HG02938 (cell line): ENCODE results near the gene RBP4.

Experiments
- ATAC-seq: cut with Tn5 transposase; IDR thresholded peaks from one replicate; pipeline ENCODE4 v1.9.1; 2021; ENCODE audit warnings: mild to moderate bottlenecking, moderate library complexity; ENCODE audit not compliant: unreplicated experiment

Gene RBP4

DNA sequence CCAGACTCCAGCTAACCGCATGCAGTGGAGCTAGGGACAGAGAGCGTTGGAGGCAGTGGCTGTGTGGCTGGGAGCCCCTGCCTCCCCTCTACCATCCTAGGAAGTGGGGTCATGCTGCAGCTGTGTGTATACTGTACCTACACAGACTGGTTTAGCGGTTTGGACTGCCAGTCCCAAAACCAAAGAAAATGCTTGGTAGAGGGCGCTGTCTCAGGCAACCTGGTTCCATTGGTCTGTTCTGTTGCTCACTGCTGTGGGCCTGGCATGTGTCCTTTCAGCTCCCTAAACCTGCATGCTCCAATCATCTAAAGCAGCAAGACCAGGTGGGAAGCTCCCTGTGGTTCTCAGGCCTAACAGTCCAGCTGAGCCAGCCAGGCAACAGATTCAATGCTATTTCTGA is 4.5 kb downstream of the RBP4 start:
- no peak for ATAC-seq

DNA sequence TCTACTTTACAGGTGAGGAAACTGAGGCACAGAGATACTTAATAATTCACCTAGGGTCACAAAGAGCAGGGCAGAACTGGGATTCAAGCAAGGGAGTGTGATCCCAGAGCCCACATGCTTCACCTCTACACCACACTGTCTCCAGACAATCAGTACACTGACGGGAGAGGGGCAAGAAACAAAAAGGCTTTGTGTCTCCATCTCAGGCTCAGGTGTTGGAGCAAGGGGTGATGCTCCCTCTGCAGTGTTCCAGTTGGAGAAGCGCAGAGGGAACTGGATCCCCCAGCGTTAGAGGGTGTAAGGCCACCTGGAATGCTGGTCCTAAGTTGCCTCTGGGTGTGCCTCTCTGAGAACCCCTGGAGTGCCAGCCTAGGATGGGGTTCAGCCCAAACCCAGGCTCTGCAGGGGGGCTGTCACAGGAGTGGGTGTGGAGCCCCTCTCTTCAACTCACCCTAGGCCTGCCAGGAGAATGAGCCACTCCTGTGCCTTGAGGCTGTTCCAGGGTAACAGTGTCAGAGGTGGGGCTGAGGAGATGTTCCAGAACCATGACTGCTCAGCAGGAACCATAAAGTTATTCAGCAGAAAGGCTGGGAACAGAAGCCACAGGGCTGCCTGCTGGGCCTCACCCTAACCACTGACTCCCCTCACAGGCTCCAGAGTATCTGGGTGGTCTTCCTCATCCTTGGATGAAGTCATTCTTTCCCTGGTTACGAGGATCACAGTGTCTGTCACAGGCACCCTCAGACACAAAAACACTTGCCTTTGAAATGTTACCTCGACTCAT is 5.5 kb downstream of the RBP4 start:
- no peak for ATAC-seq

DNA sequence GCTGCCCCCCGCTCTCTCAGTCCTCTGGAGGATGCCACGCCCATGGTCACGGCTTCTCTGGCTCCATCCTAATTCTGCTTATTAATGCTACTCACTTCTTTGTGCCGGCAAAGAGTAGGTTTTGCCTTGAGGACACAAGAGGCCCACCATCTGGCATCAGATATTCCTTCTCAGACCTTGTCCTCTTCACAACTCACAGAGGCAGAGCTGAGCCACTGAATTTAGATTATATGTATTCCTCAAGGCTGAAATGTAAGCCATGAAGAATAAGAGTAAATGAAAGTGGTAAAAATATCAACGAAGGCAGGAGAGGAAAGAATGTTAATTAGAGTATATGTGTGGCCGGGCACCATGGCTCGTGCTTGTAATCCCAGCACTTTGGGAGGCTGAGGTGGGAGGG is 6.5 kb downstream of the RBP4 start:
- ATAC-seq: no peak

DNA sequence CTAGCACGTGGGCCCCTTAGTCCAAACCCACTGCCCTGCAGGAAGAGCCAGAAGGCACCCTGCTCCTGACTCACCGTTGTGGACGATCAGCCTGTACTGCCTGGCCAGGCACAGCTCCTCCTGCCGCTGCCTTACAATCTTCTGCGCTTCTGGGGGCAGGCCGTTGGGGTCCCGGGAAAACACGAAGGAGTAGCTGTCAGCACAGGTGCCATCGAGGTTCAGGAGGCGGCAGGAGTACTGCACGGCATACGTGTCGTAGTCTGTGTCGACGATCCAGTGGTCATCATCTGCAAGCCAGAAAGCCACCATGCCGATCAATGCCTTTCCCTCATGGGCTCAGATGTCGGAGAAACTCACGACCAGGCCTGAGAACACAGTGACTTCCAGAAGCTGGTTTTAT is 7.3 kb downstream of the RBP4 start:
- no peak for ATAC-seq

DNA sequence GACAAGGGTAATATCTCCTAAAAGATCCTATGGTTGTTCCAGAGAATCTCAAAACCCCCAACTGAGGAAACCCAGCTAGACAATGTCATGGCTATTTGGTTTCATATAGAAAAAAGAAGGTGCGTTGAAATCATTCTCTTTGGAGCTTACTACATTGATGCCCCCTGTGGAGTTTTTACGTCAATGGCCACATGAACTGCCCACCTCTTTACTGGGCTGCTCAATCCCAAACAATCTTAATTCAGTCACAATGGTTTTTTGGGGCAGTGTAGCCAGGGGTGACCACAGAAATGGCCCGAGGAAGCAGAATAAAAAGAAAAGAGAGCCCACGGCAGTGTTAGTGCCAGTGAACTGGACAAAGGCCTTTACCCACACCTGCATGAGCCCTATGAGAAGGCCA is 7.8 kb downstream of the RBP4 start:
- no peak for ATAC-seq

DNA sequence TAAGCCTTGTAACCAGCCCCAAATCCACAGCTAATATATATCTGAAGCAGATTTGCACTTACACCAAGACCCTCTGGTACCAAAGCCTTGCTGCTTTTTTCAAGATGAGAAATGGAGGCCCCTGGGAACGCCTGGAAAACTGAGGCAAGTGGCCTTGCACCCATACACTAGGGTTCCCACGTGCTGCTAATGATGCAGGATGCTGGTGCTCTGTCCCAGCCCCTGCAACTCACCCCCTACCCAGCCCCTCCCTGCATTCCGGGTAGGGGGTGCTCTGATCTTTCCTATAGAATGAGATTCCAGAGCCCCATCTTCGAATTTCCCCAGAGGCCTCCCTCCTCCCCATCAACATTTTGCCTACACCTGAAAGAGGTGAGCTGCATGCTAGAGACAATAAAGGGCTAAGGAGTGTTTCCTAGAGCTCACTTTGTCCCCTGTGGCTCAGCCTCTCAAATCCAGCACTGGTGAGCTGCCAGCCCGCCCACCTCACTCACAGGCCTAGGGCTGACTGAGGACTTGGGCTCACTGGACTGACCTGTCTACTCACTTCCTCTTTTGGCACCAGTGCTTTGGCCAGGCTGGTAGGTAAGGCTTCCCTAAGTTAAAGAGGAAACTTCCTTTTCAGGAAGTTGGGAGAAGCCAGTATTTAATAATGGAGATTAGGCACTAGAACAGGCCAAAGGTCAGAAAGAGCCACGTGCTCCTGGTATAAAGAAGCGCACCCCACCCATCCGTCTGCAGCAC is 9.8 kb downstream of the RBP4 start:
- ATAC-seq: no peak

DNA sequence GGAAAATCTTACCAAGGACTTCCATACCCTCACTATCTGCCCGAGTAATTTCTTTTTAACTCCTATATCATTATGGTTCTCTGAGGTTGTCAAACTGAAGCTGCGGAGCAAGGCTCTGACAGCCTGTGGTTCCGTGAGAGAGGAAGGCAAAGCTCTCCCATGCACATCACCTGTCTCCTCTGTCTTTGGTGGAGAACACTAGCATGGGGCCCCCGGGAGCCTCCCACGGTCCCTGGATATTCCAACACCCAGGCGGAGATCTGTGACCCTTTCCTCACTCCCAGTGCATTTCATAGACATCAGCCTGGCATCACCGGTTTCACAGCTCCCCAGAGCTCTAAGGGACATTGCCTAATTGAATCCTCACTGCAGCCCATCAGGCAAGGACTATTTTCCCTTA is 10.4 kb downstream of the RBP4 start:
- no peak for ATAC-seq

DNA sequence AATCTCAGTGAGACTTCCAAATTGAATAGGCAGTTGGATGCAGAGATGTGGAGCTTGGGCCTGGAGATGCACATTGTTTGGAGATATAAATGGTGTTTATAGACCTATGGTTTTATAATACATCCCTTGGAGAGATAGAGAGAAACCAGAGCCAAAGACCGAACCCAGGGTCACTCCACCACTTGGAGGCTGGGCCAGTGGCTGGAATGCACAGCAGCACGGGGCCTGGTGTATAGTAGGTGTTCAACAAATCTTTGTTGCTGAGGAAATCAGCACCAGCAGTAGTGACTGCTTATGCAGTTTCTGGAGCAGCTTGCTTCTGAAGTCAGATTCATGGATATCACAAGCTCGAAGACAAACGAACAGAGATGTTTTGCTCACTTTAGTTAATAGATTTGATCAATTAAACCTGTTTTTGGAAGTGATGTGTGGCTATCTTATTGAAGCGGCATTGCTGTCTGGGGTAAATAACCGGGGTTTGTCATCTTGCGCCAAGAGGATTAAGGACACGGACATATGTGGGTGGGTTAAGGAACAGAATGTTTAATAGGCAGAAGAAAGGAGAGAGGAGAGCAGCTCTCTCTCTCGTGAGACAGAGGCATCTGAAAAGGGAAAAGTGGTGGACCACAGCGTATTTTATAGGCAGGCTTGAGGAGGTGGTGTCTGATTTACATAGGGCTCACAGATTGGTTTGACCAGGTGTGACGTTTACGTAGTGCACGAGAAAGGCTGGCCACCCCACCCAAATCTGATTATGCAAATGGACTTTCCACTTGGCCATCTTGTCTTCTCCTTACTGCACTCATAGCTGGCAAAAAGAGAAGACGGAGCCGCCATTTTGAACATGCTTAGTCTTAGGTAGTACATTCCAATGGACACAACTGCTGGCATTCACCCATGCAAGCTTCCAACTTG is 11.1 kb downstream of the RBP4 start:
- ATAC-seq: no peak

DNA sequence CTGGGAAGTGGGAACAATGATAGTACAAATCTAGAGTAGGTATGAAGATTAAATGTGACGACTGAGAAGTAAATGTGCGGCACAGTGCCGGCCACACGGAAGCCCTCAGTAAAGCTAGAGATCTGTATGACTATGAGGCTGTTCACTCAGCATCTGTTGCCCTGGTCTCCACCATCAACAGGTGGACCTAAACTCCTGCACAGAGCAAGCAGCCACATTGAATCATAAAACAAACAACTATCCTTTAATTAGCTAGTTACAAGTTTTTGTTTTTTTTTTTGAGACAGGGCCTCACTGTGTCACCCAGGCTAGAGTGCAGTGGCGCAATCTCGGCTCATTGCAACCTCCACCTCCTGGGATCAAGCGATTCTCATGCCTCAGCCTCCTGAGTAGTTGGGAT is 16.6 kb downstream of the RBP4 start:
- no peak for ATAC-seq

DNA sequence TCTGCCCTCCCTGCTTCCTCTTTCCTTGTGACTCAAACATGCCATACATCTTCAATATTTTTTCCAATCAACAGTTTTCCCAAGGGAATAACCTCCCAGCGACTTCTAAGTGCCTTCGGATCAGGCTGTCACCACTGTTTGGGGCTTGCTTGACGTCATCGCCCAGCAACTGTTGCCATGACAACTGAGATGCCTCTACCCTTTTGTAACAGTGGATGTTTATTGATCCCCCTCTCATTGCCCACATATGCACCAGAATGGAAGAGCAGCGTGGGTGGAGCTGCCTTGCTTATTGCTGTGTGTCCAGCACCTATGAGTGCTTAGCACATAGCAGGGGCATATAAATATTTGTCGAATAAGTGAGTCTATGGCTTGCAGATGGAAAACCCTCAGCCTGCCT is 20.2 kb downstream of the RBP4 start:
- no peak for ATAC-seq

DNA sequence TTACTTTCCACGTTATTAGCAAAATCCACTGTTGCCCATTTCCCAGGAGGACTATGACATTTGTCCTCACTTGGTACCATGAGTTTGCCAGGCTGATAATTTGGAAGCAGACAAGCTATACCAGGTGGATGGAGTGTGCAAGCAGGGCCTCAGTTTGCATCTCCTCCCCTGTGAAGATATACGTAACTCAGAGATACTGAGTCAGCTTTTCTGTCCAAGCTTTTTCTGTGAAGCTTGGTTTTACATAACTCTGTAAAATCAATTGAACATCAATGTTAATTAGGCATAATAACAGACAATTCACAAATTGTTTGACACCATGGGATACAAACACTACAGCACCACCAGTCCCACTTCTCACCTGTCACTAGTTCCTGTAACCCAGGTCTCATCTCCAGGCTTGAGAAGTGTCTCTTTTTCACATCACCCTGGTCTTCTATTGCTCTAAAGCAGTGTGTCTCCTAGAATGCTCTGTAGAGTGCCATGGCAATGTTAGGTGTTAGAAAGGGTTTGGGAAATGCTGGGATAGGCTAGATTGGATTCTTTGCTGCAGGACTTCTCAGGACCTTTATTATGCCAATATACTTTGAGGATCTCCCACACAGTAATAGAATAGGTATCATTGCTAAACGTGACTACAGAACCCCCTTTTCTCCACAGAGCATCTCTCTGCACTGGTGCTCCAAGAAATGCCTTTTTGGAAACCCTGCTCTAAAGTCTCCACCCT is 20.9 kb downstream of the RBP4 start:
- ATAC-seq: no peak

DNA sequence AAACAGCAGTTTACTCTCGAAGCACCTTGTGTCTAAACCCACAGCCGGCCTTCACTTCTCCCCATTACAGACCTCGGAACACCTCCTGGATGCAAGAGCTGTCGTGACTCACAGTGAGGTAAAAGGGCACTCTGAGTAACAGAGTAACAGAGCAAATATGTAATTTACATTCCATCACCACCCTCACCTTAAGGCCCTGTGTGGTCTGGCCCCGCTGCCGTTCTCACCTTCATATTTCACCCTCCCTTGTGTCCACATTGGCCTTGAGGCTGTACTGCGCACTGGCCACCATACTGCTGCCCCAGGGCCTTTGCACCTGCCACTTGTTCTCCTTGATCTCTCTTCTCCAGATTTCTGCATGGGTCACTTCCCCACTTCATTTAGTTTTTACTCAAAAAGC is 21.9 kb downstream of the RBP4 start:
- no peak for ATAC-seq

DNA sequence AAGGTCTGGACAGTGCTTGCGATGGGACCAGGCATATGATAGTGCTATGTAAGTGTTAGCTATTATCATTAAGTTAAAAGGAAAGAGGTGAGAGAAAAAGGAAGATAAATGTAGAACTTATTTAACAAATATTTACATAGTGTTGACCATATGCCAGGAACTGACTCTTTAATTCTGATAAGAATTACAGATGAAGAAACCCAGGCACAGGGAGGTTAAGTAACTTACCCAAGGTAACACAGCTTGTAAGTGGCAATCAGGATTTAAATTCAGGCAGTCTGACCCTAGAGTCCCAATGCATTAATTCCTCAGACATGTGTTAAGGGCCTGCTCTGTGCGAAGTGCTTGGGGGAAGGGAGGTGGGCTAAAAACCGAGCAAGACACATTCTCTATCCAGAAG is 23.5 kb downstream of the RBP4 start:
- no peak for ATAC-seq

DNA sequence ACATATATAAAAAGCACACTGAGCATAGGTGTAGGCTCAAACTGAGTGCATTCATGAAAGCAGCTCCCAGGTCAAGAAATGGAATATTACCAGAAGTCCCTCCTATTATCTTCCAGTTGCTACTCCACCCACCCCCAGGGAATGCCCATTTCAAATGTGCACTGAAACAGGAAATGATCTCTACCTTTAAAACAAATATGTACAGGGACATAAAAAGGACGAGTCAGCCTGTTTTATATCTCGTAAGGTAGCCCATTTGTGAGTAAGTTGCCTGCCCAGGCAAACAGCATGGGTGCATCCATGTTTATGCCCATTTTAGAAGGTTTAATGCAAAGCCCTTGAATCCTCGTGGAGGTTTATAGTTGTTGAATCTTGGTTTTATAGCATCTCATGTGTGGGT is 24.1 kb downstream of the RBP4 start:
- no peak for ATAC-seq

DNA sequence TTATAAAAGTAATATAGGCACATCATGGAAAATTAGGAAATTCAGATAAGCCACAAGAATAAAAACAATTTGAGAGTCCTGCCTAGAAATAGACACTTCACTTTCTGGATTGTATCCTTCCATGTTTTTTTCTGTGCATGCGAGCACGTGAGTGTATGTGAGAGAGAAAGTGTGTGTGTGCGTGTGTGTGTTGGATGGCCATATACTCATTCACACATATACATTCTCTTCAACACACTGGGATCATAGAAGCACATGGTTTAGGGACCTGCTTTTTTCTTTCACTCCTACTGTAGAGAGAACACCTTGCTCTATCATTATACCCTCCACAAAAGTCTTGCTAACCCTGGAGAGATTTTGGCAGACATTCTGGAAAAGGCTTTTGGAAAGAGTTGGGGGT is 27.1 kb downstream of the RBP4 start:
- no peak for ATAC-seq

DNA sequence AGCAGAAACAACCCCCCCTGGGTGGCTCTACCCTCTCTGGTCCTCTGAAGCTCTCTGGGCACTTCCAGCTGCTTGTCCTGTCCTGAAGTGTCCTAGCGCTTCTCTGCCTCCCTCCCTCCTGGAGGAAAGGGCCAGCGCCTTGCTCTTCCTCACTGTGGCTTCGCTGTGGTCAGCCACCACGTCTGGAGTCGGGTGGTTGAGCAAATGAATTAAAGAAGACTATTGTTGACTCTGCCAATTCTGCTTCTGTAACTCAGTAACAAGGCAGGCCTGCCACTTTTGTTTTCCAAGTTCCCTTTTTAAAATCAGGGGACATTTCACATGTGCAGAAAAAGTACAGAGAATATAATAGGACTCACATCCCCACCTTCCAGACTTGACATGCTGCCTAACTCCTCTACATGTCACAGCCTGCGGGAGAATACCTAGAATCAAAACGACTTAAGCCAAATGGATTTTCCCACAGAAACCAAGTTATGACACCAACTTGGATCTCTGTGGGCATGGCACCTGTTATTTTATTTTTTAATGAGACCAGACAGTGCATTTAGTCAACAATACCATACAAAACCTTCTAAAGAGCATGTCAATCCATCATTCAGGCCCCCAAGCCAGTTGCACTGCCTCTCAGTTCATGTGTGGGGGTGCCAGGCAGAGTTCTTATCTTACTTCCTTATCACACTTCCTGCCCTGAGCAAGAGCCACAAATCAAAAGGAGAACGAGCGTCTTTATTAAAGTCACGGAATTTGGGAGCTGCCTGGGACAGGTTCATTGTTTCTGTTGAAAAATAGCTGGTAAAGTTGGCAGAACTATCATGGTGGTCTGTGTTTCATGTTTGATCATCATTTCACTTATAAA is 27.8 kb downstream of the RBP4 start:
- ATAC-seq: no peak

DNA sequence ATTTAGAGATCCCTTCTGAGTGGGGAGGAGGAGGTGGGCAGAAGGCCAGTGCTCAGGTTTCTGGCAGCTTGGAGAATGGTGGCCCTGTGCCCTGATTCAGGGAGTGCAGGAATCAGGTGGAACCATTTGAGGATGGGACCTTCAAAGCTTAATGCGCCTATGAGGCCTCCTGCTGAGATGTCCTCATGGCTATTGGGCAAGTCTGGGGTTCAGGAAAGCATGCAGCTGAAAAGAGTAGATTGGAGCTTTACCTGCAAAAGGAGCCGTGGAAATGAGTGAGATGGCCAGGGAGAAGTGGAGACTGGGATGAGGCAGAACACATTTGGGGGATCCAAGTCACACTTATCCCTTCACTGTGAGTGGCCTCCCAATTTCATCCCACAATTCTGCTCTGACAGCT is 28.4 kb downstream of the RBP4 start:
- ATAC-seq: no peak

DNA sequence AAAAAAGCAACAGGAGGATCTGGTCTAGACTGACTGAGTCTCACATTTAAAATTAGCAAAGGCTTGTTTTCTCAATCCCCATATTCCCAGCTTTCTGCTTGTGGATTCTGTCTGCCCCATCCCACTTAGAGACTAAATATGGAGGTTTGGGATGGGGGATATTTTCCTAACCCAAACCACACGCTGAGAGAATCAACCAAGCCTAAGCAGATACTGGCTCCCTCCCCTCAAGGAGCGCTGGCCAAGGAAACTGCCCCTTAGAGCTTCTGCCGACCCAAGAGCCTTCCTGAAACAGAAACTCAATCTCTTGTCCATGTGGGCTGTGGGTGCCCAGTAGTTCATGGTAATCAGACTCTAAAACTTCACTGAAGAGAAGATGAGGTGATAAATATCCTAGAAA is 30.7 kb downstream of the RBP4 start:
- no peak for ATAC-seq

DNA sequence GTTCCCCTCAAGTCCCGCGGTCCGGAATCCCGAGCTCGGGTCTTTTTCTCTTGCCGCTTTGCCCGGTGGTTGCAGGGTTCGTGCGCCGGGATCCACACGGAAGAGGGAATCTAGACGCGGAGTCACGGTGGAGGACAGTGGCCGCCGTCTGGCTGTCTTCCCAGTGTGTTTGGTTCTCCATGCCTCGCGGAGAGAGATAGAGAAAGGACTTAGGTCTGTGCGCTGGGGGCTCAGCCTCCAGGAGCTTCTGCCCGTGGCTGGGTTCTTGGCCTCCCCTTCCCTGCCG is 33.0 kb downstream of the RBP4 start:
- no peak for ATAC-seq
